T-helper 2 cell treated with Interferon-gamma antibody and Interleukin-4, amounts not matched to agents 5 μg/mL and 100 μg/mL, for 36 hours (primary cell): ENCODE measurements around the gene TCERG1.

ENCODE experiments used
- DNase-seq: peaks from one replicate; pipeline ENCODE4 v3.0.0; 2021; ENCODE audit warnings: low spot score
- H3K27ac Mint-ChIP-seq: one replicate; pipeline ENCODE4 v1.8.0; 2021; ENCODE audit warnings: mild to moderate bottlenecking, mixed read lengths
- H3K27me3 Mint-ChIP-seq: one replicate; pipeline ENCODE4 v1.8.0; 2021; ENCODE audit warnings: low read depth, mixed read lengths
- H3K36me3 Mint-ChIP-seq: one replicate; pipeline ENCODE4 v1.8.0; 2021; ENCODE audit warnings: low read depth, mixed read lengths
- H3K4me1 Mint-ChIP-seq: one replicate; pipeline ENCODE4 v1.8.0; 2021; ENCODE audit warnings: low read depth, mixed read lengths
- H3K4me3 Mint-ChIP-seq: one replicate; pipeline ENCODE4 v1.8.0; 2022; ENCODE audit warnings: mild to moderate bottlenecking, moderate library complexity, mixed read lengths
- H3K9me3 Mint-ChIP-seq: one replicate; pipeline ENCODE4 v1.8.0; 2021; ENCODE audit warnings: mixed read lengths

TCERG1 gene

DNA sequence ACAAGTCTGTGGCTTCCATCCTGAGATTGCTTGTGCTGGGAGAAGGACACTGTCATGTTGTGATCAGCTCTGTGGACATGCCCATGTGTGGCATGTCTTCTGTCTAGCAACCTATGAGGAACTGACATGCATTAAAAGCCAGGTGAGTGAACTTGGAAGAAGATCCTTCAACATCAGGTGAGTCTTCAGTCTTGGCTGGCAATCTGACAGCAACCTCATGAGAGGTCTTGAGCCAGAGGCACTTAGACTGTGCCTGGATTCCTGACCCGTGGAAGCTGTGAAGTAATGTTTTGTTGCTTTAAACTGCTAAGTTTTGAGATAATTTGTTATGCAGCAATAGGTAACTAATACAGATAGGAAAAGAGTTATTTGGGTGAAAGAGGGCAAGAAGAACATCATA is 6.8 kb upstream of the TCERG1 start:
- no peak for DNase-seq
- no peaks in the 10 kb centered on the region for H3K36me3 Mint-ChIP-seq
- no peaks in the 10 kb centered on the region for H3K4me1 Mint-ChIP-seq
- no peaks in the 10 kb centered on the region for H3K9me3 Mint-ChIP-seq
- H3K27ac Mint-ChIP-seq = no peak overlapping the region
- H3K27me3 Mint-ChIP-seq = peaks cover 27% of the 10 kb centered on the region
- H3K4me3 Mint-ChIP-seq = no peak overlapping the region

DNA sequence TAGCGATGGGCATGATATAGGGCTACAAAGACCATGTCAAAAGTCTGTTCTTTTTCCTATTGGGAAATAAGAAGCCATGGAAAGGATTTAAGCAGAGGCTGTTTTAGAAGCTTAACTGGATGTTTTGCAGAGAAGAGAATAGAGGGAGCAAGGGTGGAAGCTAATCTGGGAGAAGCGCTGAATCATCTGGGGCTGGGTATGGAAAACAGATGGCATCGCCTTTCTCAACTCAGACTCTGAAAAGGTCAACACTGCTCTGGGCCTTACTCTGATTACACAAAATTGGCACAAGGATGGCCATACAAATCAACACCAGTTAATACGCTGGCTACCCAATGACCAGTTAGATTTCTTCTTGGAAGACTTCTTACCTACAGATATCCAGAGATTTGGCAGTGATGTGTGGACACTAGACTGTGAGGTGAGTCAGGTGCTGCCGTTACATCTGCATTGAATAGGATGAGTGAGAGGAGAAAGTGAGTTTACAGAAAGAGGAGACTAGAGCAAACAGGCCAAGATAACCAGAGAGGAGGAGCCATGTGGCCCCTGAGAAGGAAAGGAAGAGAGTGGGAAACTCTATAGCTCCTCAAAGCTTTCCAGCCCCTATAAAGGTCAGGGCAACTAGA is 6.2 kb upstream of the TCERG1 start:
- DNase-seq = no peak
- Mint-ChIP-seq H3K36me3 (no peaks in the 10 kb centered on the region), H3K4me1 (no peaks in the 10 kb centered on the region), H3K27me3 (peaks cover 24% of the 10 kb centered on the region), H3K4me3 (no peak overlapping the region), H3K27ac (no peak overlapping the region), H3K9me3 (no peaks in the 10 kb centered on the region)

DNA sequence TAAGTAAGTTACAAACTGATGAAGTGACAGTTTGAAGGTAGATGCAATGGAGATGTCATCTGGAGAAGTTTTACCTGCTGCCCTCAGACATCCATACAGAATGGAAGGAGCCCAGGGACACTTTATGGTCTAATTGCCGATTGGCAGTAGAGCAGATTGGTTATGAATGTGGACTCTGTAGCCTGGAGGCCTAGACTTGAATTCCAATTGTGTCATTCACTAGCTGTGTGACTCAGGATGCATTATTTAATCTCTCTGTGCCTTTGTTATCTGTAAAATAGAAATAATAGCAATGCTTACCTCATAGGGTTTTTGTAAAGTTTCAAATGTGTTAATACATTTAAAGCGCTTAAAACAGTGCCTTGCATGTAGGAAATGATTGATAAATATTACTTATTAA is 5.2 kb upstream of the TCERG1 start:
- Mint-ChIP-seq H3K36me3 (no peaks in the 10 kb centered on the region), H3K4me3 (no peak overlapping the region), H3K27me3 (peaks cover 24% of the 10 kb centered on the region), H3K27ac (no peak overlapping the region), H3K4me1 (no peaks in the 10 kb centered on the region), H3K9me3 (no peaks in the 10 kb centered on the region)
- no peak for DNase-seq

DNA sequence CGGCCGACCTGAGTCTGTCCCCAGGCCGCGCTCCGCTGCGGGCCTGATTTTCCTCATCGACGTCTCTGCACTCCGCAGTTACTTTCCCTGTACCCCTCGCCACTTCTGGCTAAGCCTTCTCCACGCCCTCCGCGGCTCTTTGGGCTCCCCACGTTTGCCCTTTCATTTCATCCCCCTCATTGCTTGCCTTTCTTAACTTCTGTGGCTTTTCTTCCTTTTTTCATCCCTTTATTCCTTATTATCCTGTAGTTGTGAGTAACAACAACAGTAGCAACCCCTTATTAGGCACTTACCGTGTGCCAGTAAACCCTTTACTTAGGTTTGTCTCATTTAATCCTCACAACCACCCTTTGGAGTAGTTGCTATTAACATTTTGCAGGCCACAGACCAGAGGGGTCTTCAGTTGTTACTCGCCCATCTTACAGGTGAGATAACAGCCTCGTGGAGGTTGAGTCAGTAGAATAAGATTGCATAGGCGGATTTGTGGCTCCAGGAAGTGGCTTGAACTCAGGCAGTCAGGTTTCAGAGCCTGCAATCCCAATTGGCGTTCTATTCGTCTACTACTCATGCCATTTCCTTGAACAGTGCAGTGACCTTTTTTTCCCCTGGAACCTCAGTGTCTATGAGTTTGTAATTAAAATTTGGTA is 724 bp downstream of the TCERG1 start:
- H3K36me3 Mint-ChIP-seq = peaks cover 11% of the 10 kb centered on the region
- peak overlapping the region; percentile 98 for H3K4me3 Mint-ChIP-seq
- peak; percentile 39 for DNase-seq
- H3K4me1 Mint-ChIP-seq = peaks cover 31% of the 10 kb centered on the region
- H3K27me3 Mint-ChIP-seq = peaks cover 4% of the 10 kb centered on the region
- H3K9me3 Mint-ChIP-seq = no peaks in the 10 kb centered on the region
- peak overlapping the region; percentile 99 for H3K27ac Mint-ChIP-seq

DNA sequence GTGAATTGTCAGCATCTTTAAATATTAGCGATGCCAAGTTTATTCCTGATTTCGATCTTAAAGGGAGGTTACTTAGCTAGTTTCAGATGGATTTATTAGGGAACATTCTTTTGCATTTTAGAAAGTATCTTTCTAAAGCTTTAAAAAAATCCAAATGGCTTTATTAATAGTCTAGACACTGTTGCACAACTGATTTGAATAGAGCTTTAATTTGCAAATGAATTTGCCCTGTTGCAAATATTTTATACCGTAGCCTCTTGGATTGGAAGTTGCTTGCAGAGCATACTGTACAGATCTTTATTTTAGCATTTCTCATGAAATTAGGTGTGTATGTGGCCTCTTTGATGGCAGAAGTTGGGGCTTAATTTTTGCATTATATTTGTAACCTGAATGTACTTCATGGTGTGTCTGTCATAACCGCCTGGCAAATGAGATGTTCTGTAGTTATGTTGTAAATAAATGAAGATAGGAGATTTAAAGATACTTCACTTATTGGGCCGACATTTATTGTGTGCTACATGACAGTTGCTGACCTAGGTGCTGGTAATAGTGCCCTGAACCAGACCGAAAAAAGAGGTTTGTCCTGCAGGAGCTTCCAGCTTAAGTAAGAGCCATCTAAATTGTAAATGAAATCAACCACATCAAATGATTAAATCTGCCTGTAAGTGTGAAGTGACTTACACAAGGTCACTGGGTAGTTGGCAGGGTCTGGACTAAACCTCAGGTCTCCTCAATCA is 1.8 kb downstream of the TCERG1 start:
- DNase-seq = no peak
- Mint-ChIP-seq H3K4me1 (peaks cover 32% of the 10 kb centered on the region), H3K4me3 (peak overlapping the region; percentile 98), H3K9me3 (no peaks in the 10 kb centered on the region), H3K27me3 (no peaks in the 10 kb centered on the region), H3K27ac (no peak overlapping the region), H3K36me3 (peaks cover 11% of the 10 kb centered on the region)

DNA sequence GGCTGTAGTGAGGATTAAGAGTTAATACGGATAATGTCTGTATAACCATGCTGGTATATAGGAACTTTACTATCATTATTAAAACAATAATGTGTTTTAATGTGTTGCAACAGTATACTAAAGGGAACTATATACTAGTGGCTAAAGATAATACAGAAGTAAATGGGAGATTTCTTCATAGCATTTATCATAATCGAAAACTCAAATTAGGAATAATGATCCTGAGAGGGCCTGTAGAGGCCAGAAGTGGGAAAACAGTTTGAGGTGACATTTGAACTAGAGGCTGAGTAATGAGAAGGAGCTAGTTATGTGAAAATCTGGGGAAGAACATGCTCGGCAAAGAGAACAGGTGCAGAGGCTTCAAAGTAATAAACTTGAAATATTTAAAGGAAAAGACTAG is 2.9 kb downstream of the TCERG1 start:
- Mint-ChIP-seq H3K4me3 (peak overlapping the region; percentile 98), H3K27ac (no peak overlapping the region), H3K4me1 (peaks cover 35% of the 10 kb centered on the region), H3K36me3 (peaks cover 14% of the 10 kb centered on the region), H3K9me3 (no peaks in the 10 kb centered on the region), H3K27me3 (no peaks in the 10 kb centered on the region)
- no peak for DNase-seq

DNA sequence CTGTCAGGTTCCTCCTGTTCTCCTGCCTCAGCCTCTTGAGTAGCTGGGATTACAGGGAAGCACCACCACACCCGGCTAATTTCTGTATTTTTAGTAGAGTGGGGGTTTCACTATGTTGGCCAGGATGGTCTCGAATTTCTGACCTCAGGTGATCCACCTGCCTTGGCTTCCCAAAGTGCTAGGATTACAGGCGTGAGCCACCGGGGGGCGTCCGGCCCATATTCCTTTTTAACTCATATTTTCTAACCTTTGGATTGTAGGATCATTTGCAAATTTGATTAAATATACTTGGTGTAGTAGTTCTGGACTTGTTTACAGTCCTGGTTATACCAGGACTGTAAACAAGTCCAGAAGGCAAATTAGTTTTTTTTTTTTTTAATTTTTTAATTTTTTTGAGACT is 4.3 kb downstream of the TCERG1 start:
- Mint-ChIP-seq H3K27me3 (no peaks in the 10 kb centered on the region), H3K4me3 (no peak overlapping the region), H3K27ac (no peak overlapping the region), H3K4me1 (peaks cover 35% of the 10 kb centered on the region), H3K9me3 (no peaks in the 10 kb centered on the region), H3K36me3 (peaks cover 26% of the 10 kb centered on the region)
- no peak for DNase-seq

DNA sequence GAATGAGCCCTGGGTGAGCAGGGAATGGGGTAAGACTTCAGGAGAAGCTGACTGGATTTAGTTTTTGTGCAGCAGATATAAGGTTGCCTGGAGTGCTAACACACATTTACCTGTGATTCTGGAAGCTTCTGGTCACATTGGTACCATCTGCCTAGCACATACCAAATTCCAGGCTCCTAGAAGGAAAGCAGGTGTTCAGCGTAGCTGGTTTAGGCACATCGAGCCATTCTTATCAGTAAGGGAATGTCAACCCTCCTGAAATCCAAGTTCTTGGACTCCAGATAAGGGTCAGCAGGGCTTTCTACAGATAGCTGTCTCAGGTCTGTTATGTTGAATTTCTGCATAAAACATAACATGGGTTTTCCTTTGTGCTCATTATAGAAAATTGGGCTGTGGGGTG is 10.3 kb downstream of the TCERG1 start:
- H3K4me3 Mint-ChIP-seq = no peak overlapping the region
- no peak overlapping the region for H3K27ac Mint-ChIP-seq
- H3K4me1 Mint-ChIP-seq = peaks cover 24% of the 10 kb centered on the region
- H3K27me3 Mint-ChIP-seq = no peaks in the 10 kb centered on the region
- H3K36me3 Mint-ChIP-seq = peaks cover 54% of the 10 kb centered on the region
- H3K9me3 Mint-ChIP-seq = no peaks in the 10 kb centered on the region
- DNase-seq = no peak

DNA sequence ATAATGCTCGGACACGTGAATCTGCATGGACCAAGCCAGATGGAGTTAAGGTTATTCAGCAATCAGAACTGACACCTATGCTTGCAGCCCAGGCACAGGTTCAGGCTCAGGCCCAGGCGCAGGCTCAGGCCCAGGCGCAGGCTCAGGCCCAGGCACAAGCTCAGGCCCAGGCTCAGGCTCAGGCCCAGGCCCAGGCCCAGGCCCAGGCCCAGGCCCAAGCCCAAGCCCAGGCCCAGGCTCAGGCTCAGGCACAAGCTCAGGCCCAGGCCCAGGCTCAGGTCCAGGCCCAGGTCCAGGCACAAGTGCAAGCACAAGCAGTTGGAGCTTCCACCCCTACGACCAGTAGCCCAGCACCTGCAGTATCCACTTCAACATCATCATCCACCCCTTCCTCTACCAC is 11.8 kb downstream of the TCERG1 start:
- Mint-ChIP-seq H3K36me3 (peaks cover 66% of the 10 kb centered on the region), H3K9me3 (no peaks in the 10 kb centered on the region), H3K27ac (no peak overlapping the region), H3K4me1 (peaks cover 32% of the 10 kb centered on the region), H3K27me3 (no peaks in the 10 kb centered on the region), H3K4me3 (no peak overlapping the region)
- DNase-seq = no peak

DNA sequence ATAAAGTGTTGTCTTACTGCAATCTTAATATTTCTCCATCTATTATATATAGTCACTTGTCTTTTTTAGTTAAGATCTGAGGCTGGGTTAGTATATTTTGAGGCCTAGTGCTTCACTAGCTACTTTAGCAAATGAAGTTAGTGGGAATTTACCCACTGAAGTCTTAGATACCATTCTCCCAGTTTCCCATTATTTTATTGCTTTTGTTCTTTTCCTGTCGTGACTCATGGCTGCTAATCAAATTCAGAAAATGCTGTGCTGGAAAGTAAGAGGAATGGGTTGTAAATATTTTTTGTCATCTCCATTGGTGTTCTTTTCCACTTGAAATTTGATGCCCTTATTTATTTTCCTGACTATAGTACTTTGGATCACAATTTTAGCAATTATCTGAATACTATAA is 14.2 kb downstream of the TCERG1 start:
- Mint-ChIP-seq H3K9me3 (no peaks in the 10 kb centered on the region), H3K4me1 (peaks cover 34% of the 10 kb centered on the region), H3K36me3 (peaks cover 71% of the 10 kb centered on the region), H3K4me3 (no peak overlapping the region), H3K27ac (no peak overlapping the region), H3K27me3 (no peaks in the 10 kb centered on the region)
- no peak for DNase-seq

DNA sequence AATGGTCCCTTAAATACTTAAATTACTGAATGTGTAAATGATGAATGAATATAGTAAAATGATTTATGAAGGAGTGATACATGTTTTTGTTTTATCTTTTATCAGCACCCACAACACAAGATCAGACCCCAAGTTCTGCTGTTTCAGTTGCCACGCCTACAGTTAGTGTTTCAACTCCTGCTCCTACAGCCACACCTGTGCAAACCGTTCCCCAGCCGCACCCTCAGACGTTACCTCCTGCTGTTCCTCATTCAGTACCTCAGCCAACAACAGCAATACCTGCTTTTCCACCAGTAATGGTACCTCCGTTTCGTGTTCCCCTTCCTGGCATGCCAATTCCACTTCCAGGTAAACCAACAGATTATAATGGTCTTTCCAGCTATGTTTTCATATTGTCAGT is 16.3 kb downstream of the TCERG1 start:
- no peak for DNase-seq
- Mint-ChIP-seq H3K9me3 (no peaks in the 10 kb centered on the region), H3K36me3 (peaks cover 65% of the 10 kb centered on the region), H3K4me1 (peaks cover 34% of the 10 kb centered on the region), H3K27ac (peak overlapping the region; percentile 32), H3K27me3 (no peaks in the 10 kb centered on the region), H3K4me3 (no peak overlapping the region)

DNA sequence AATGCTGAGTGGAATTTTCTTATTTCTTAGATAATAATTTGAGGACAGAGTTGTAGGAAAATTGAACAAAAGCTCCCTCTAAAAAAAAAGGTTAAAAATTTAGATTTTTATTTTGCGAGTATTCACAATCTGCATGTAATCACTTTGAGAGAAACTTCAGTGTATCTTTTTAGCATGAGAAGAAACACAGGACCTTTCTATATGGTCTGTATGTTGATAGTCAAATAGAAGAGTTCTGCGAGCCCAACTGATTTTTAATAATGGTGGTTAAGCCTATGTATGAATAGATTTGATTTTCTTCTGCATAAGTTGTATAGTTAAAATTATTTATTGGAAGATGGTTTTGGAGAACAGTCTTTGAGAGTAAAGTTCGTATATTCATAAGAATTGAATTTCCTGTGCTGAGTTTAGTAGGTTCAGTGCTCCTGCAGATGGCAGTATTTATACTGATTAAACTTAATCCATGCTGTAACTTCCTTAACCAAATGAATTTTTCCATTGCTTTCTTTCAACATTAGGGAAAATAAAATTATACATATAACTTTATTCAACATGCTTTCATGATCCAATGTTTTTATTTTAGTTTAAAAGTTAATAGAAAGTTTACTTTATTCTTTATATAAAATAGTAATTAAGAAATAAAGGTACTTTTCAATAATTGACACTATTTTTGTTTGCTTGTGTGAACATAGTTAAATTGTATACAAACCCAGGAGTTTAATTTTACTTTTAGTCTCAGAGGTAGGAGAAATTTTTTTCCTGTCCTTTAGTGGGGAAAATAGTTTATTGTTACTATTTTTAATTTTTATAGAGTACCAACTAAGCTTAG is 19.6 kb downstream of the TCERG1 start:
- Mint-ChIP-seq H3K27ac (no peak overlapping the region), H3K36me3 (peaks cover 56% of the 10 kb centered on the region), H3K27me3 (no peaks in the 10 kb centered on the region), H3K4me3 (no peak overlapping the region), H3K9me3 (no peaks in the 10 kb centered on the region), H3K4me1 (peaks cover 21% of the 10 kb centered on the region)
- DNase-seq = no peak

DNA sequence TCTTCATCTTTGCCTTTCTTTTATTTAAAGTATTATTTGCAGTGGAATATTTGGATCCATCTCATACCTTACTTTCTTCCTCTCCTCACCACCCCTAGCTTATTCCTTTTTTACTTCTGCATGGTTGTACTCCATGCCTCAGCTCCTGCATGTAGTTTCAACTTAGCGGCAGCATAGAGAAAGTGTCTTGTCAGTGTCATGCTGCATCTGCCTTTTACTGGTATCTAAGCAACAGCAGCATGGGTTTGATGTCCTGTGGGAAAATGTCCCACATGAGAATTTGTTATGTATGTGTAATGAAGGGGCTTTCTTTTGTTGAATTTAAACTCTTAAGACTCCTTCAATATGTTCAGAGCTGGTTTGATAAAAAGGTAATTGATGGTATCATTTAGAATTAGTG is 20.6 kb downstream of the TCERG1 start:
- peaks cover 63% of the 10 kb centered on the region for H3K36me3 Mint-ChIP-seq
- H3K27ac Mint-ChIP-seq = no peak overlapping the region
- H3K4me1 Mint-ChIP-seq = peaks cover 17% of the 10 kb centered on the region
- H3K27me3 Mint-ChIP-seq = no peaks in the 10 kb centered on the region
- no peaks in the 10 kb centered on the region for H3K9me3 Mint-ChIP-seq
- DNase-seq = no peak
- H3K4me3 Mint-ChIP-seq = no peak overlapping the region

DNA sequence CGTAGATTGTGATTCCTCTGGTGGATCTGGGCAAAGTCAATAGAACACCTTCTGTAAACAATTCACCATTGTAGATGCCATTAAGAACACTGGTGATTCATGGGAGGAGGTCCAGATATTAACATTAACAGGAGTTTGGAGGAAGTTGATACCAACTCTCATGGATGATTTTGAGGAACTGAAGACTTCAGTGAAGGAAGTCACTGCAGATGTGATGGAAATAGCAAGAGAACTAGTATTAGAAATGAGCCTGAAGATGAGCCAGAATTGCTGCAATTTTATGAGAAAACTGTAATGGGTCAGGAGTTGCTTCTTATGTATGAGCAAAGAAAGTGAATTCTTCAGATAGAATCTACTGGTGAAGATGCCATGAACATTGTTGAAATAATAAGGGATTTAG is 26.9 kb downstream of the TCERG1 start:
- H3K9me3 Mint-ChIP-seq = no peaks in the 10 kb centered on the region
- no peaks in the 10 kb centered on the region for H3K27me3 Mint-ChIP-seq
- peaks cover 57% of the 10 kb centered on the region for H3K36me3 Mint-ChIP-seq
- no peak for DNase-seq
- no peaks in the 10 kb centered on the region for H3K4me1 Mint-ChIP-seq
- H3K4me3 Mint-ChIP-seq = no peak overlapping the region
- H3K27ac Mint-ChIP-seq = no peak overlapping the region
